Esophagus muscularis mucosa (tissue), 3 donors: ENCODE measurements around the gene CORO2B.

Experiments
- POLR2A ChIP-seq: fragments of 450-650 bp; IDR thresholded peaks from one replicate; pipeline ENCODE4 v1.6.1; 2017; ENCODE audit warnings: antibody characterized with exemption, moderate library complexity, mild to moderate bottlenecking, low read depth
- TF ChIP-seq, protein P1 (sequence below), 3 experiments: fragments of 200-600 bp in 2 of 3; fragments of 450-650 bp in 1 of 3; sonication (generic) in 2 of 3; IDR thresholded peaks; one replicate each; pipeline ENCODE4 v1.5.1; 2017 to 2019; ENCODE audit warnings: antibody characterized with exemption in 3 of 3, mild to moderate bottlenecking in 2 of 3, moderate library complexity in 1 of 3

DNA sequence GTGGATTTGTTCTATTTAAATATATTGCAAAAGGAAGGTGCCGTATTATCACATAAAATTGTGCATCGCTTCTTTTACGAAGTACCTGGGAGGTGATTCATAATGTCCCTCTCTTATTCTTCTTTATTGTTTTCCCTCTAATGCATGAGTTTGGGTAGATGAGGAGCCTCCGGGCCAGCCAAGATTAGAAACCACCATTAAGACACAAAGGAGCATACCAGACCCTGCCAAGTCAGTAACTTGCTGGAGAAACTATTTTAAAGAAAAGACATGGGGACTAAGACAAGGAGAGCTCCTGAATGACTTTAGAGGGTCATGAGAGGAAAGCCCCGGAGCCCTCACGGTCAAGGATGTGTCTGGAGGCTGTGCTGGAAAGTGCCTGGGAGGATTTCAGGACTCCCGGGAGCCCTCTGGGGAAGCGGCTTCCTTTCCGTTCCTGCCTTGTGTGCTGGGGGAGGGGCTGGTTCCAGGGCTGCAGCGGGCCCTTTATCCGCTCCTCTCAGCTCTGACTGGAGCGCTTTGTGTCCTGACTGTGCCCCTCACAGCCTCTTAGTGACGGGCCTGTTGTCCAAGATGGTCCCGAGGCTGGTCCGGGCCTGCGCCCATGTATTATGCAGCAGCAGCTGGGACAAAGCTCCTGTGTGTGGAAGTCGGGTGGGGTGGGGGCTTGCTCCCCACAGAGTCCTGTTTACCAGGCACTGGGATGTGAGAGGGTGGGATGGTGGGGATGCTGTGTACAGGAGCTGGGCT lies 35.7 kb downstream of the CORO2B start:
- no peak for TF ChIP-seq POLR2A
- TF ChIP-seq, protein P1, sequence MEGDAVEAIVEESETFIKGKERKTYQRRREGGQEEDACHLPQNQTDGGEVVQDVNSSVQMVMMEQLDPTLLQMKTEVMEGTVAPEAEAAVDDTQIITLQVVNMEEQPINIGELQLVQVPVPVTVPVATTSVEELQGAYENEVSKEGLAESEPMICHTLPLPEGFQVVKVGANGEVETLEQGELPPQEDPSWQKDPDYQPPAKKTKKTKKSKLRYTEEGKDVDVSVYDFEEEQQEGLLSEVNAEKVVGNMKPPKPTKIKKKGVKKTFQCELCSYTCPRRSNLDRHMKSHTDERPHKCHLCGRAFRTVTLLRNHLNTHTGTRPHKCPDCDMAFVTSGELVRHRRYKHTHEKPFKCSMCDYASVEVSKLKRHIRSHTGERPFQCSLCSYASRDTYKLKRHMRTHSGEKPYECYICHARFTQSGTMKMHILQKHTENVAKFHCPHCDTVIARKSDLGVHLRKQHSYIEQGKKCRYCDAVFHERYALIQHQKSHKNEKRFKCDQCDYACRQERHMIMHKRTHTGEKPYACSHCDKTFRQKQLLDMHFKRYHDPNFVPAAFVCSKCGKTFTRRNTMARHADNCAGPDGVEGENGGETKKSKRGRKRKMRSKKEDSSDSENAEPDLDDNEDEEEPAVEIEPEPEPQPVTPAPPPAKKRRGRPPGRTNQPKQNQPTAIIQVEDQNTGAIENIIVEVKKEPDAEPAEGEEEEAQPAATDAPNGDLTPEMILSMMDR (IDR thresholded peaks at IDR 0.05) = no peak
